K562 (cell line): ENCODE measurements around the gene MAGIX. TPM values are rescaled to one million over a fixed set of nuclear protein-coding genes. Genes with fewer than 3 reads are reported as not detected.

Experiments
- ASH1L ChIP-seq: fragments of 450-650 bp; IDR thresholded peaks from 2 replicates; pipeline ENCODE4 v1.6.1; 2018; ENCODE audit warnings: borderline replicate concordance, mild to moderate bottlenecking, low read depth; ENCODE audit not compliant: partially characterized antibody
- ATF3 ChIP-seq, 2 experiments: fragments of 450-650 bp in 1 of 2; sonication (generic) in 1 of 2; formaldehyde crosslinking in 1 of 2; IDR thresholded peaks in 1 of 2; conservative IDR thresholded peaks in 1 of 2; 2 replicates each; pipeline versions ENCODE4 v1.6.1 to v1.8.1; 2016 to 2023; ENCODE audit warnings: mild to moderate bottlenecking in 2 of 2, moderate library complexity in 2 of 2, inconsistent platforms in 1 of 2, missing genetic modification reagents in 1 of 2
- CHCHD3 ChIP-seq: fragments of 250-450 bp; sonication (Bioruptor Pico); IDR thresholded peaks from 2 replicates; pipeline ENCODE4 v2.1.2; 2022; ENCODE audit warnings: mild to moderate bottlenecking
- FOXJ2 ChIP-seq: fragments of 200-800 bp; sonication (Bioruptor generic); IDR thresholded peaks from 2 replicates; pipeline ENCODE4 v1.6.1; 2016; ENCODE audit warnings: missing genetic modification characterization, missing compliant biosample characterization
- HCFC1 ChIP-seq: IDR thresholded peaks from 2 replicates; pipeline ENCODE4 v1.6.1; 2012; ENCODE audit warnings: low read depth, low read length, improper control_type of control experiment
- JUND ChIP-seq, 2 experiments: IDR thresholded peaks; 2 replicates in 1 of 2; 3 replicates in 1 of 2; pipeline ENCODE4 v1.6.1; 2011; ENCODE audit warnings: borderline replicate concordance in 2 of 2, low read depth in 2 of 2, low read length in 2 of 2, improper control_type of control experiment in 1 of 2, missing biosample characterization in 1 of 2, missing genetic modification characterization in 1 of 2, missing genetic modification reagents in 1 of 2
- KLF1 ChIP-seq: fragments of 450-650 bp; IDR thresholded peaks from 2 replicates; pipeline ENCODE4 v1.6.1; 2016; ENCODE audit warnings: missing genetic modification characterization, missing compliant biosample characterization
- MCM3 ChIP-seq: fragments of 450-650 bp; IDR thresholded peaks from 2 replicates; pipeline ENCODE4 v1.6.1; 2016
- NFE2 ChIP-seq: IDR thresholded peaks from 2 replicates; pipeline ENCODE4 v1.6.1; 2014; ENCODE audit warnings: antibody characterized with exemption, low read depth
- PML ChIP-seq: IDR thresholded peaks from 2 replicates; pipeline ENCODE4 v1.6.1; 2012; ENCODE audit warnings: low read length, inconsistent platforms
- PREB ChIP-seq: sonication (generic); formaldehyde crosslinking; IDR thresholded peaks from 2 replicates; pipeline ENCODE4 v1.8.1; 2023; ENCODE audit warnings: mild to moderate bottlenecking, missing genetic modification reagents
- PTRF ChIP-seq: fragments of 450-650 bp; IDR thresholded peaks from 2 replicates; pipeline ENCODE4 v1.6.1; 2016; ENCODE audit warnings: mild to moderate bottlenecking, missing genetic modification characterization, missing compliant biosample characterization
- RBM17 ChIP-seq: fragments of 200-400 bp; formaldehyde crosslinking; IDR thresholded peaks from 2 replicates; pipeline ENCODE4 v1.6.1; 2017; ENCODE audit warnings: low read depth, mild to moderate bottlenecking, low read length, borderline replicate concordance
- RFX7 ChIP-seq: fragments of 250-450 bp; sonication (Bioruptor Pico); IDR thresholded peaks from 2 replicates; pipeline ENCODE4 v1.5.1; 2021; ENCODE audit warnings: mild to moderate bottlenecking
- RUNX1 ChIP-seq: sonication (generic); IDR thresholded peaks from 2 replicates; pipeline ENCODE4 v1.6.1; 2016; ENCODE audit warnings: antibody characterized with exemption, low read depth
- SMAD1 ChIP-seq: fragments of 150-350 bp; IDR thresholded peaks from 2 replicates; pipeline ENCODE4 v1.6.1; 2014; ENCODE audit warnings: low read length, low read depth; ENCODE audit not compliant: partially characterized antibody
- SMAD2 ChIP-seq: fragments of 150-350 bp; IDR thresholded peaks from 2 replicates; pipeline ENCODE4 v1.6.1; 2014; ENCODE audit warnings: low read depth, mild to moderate bottlenecking, low read length
- SUPT5H ChIP-seq: fragments of 450-650 bp; IDR thresholded peaks from 2 replicates; pipeline ENCODE4 v1.6.1; 2016
- TBP ChIP-seq: optimal IDR thresholded peaks from 2 replicates; pipeline ENCODE3; 2011; ENCODE audit warnings: low read depth, low read length, improper control_type of control experiment
- ZEB2 ChIP-seq: fragments of 450-650 bp; IDR thresholded peaks from 2 replicates; pipeline ENCODE4 v1.6.1; 2016
- ZFX ChIP-seq: sonication (generic); formaldehyde crosslinking; IDR thresholded peaks from 2 replicates; pipeline ENCODE4 v1.8.0; 2022; ENCODE audit warnings: mild to moderate bottlenecking, missing genetic modification reagents, moderate library complexity
- ZKSCAN8 ChIP-seq: fragments of 200-800 bp; sonication (Bioruptor generic); IDR thresholded peaks from 2 replicates; pipeline ENCODE4 v1.6.1; 2016; ENCODE audit warnings: missing genetic modification characterization, missing compliant biosample characterization
- ZMIZ1 ChIP-seq, 2 experiments: fragments of 150-350 bp in 1 of 2; IDR thresholded peaks; 2 replicates each; pipeline ENCODE4 v1.6.1; 2012 to 2016; ENCODE audit warnings: low read depth in 2 of 2, low read length in 2 of 2, mild to moderate bottlenecking in 1 of 2, moderate library complexity in 1 of 2
- ZNF311 ChIP-seq: fragments of 250-450 bp; sonication (Bioruptor Pico); IDR thresholded peaks from 2 replicates; pipeline ENCODE4 v1.4.0; 2020; ENCODE audit warnings: mild to moderate bottlenecking, moderate library complexity
- polyA plus RNA-seq, 8 experiments: library from polyadenylated mRNA; depleted of rRNA in 4 of 8; stranded (reverse) in 5 of 8; unstranded in 3 of 8; fragments of >200 nt; fragmentation: Nextera tagmentation in 2 of 8; fragmentation: Illumina TruSeq in 1 of 8; extraction: Ambion mirVana in 2 of 8; extraction: Trizol in 1 of 8; gene quantifications; 2 replicates each; pipeline versions ENCODE4 v1.2.1 to v1.2.3, GENCODE V29; 2011 to 2014; ENCODE audit warnings: inconsistent platforms in 1 of 8, missing spikeins in 1 of 8
- total RNA-seq, 7 experiments: library from RNA; depleted of rRNA in 6 of 7; stranded (reverse); fragments of >200 nt in 6 of 7; fragmentation: Illumina TruSeq in 2 of 7; extraction: Trizol in 2 of 7; gene quantifications; 2 replicates each; pipeline versions ENCODE4 v1.2.1 to v1.2.3, GENCODE V29; 2011 to 2021; ENCODE audit warnings: low replicate concordance in 1 of 7

Gene MAGIX
- total and polyA plus RNA-seq, 9 of the 15 experiments (the other 6 are each of a cell fraction or from before 2014, with no cell fraction given), result 0.08 to 3.5 (median 0.47) TPM

GRCh38 chrX:49199906-49200771 is 37.6 kb downstream of the MAGIX start, which contains the start of gene SYP (continued):
- no peak for TF ChIP-seq CHCHD3 (CRISPR knock-in tag)
- no peak for TF ChIP-seq FOXJ2
- peak; percentile 73 for TF ChIP-seq ZFX
- no peak for TF ChIP-seq ZEB2
- peak; percentile 82 for TF ChIP-seq TBP
- TF ChIP-seq HCFC1, result no peak
- no peak for TF ChIP-seq PREB
- no peak for TF ChIP-seq RFX7
- TF ChIP-seq PTRF (tag), result no peak
- TF ChIP-seq ZMIZ1 (IDR thresholded peaks at IDR 0.05; ENCODE audit: low read depth in 2 of 2, low read length in 2 of 2), result 0 out of 4 replicates have a peak, but pooled peaks of 1 of the 2 experiments have one; percentile 32
- no peak for TF ChIP-seq MCM3
- peak; percentile 65; the same call in 1 of the 2 replicates for TF ChIP-seq PML
- TF ChIP-seq ATF3 (IDR thresholded peaks at IDR 0.05), result no peak
- 0 out of 2 replicates have a peak, but pooled peaks have one; percentile 49 for TF ChIP-seq ATF3 (CRISPR knock-in tag; conservative IDR thresholded peaks at IDR 0.05)
- no peak for TF ChIP-seq ZNF311 (CRISPR knock-in tag)
- no peak for TF ChIP-seq ASH1L
- peak; percentile 77 for TF ChIP-seq KLF1 (tag)
- TF ChIP-seq SMAD1, result no peak
- TF ChIP-seq ZKSCAN8 (CRISPR knock-in tag), result no peak
- no peak for TF ChIP-seq SMAD2
- TF ChIP-seq RBM17, result no peak
- TF ChIP-seq NFE2, result no peak
- TF ChIP-seq RUNX1, result no peak
- peak; percentile 96 for TF ChIP-seq JUND (IDR thresholded peaks at IDR 0.05; ENCODE audit: borderline replicate concordance, low read depth, low read length)
- TF ChIP-seq JUND (tag; IDR thresholded peaks at IDR 0.05; ENCODE audit: borderline replicate concordance, low read depth, low read length), result peak; percentile 39; the same call in 1 of the 3 replicates
- TF ChIP-seq SUPT5H, result peak; percentile 85
